OCI-LY3 (cell line): ENCODE data around the gene PTPRN2.

Source experiments
- H2AFZ ChIP-seq: fragments of 200-600, 300-600 bp; shearing (Covaris generic); 2 replicates; pipeline ENCODE4 v1.6.0; 2014; ENCODE audit warnings: antibody characterized with exemption, low read depth, low read length
- H3K27ac ChIP-seq: fragments of 200-600, 300-600 bp; sonication (generic); 2 replicates; pipeline ENCODE4 v1.5.1; 2014; ENCODE audit warnings: mild to moderate bottlenecking, low read length, moderate library complexity, mixed read lengths
- H3K27me3 ChIP-seq: fragments of 200-600, 300-600 bp; sonication (generic); 2 replicates; pipeline ENCODE4 v1.6.1; 2014; ENCODE audit warnings: low read depth, low read length, mixed read lengths
- H3K36me3 ChIP-seq: fragments of 200-600, 300-600 bp; sonication (generic); replicated peaks from 2 replicates; pipeline ENCODE3; 2014; ENCODE audit warnings: low read depth, low read length, mixed read lengths
- H3K4me1 ChIP-seq: fragments of 300-600, 200-600 bp; sonication (generic); 2 replicates; pipeline ENCODE4 v1.6.1; 2014; ENCODE audit warnings: low read length, mixed read lengths
- H3K4me2 ChIP-seq: fragments of 200-600, 300-600 bp; sonication (generic); 2 replicates; pipeline ENCODE4 v1.6.1; 2014; ENCODE audit warnings: low read length, mixed read lengths
- H3K4me3 ChIP-seq: fragments of 300-600, 200-600 bp; sonication (generic); 2 replicates; pipeline ENCODE4 v1.5.1; 2014; ENCODE audit warnings: antibody characterized with exemption, mild to moderate bottlenecking, low read length, moderate library complexity
- H3K79me2 ChIP-seq: fragments of 300-600, 200-600 bp; shearing (Covaris generic); 2 replicates; pipeline ENCODE4 v1.6.1; 2014; ENCODE audit warnings: mild to moderate bottlenecking, low read length, mixed read lengths
- H3K9ac ChIP-seq: fragments of 300-600, 200-600 bp; shearing (Covaris generic); 2 replicates; pipeline ENCODE4 v1.6.0; 2014; ENCODE audit warnings: mild to moderate bottlenecking, low read length, moderate library complexity
- H3K9me3 ChIP-seq: fragments of 200-600, 300-600 bp; shearing (Covaris generic); 2 replicates; pipeline ENCODE4 v1.6.1; 2014; ENCODE audit warnings: low read length, mixed read lengths; ENCODE audit not compliant: insufficient read depth
- H4K20me1 ChIP-seq: fragments of 200-600, 300-600 bp; sonication (generic); 2 replicates; pipeline ENCODE4 v1.6.1; 2016; ENCODE audit warnings: low read length, mixed read lengths; ENCODE audit not compliant: insufficient read depth
- CTCF ChIP-seq: fragments of 200-600, 300-600 bp; sonication (generic); IDR thresholded peaks from 2 replicates; pipeline ENCODE4 v1.5.1; 2014; ENCODE audit warnings: antibody characterized with exemption, low read length, low read depth
- EZH2phosphoT487 ChIP-seq: fragments of 200-600 bp; shearing (Covaris generic); IDR thresholded peaks from 2 replicates; pipeline ENCODE4 v1.6.1; 2018; ENCODE audit warnings: antibody characterized with exemption, mixed run types, low read depth

The PTPRN2 gene

GRCh38 chr7:158590181-158590530 lies 2.5 kb upstream of the PTPRN2 start:
- Histone ChIP-seq H3K4me1 (no peaks in the 10 kb centered on the region), H3K9me3 (no peaks in the 10 kb centered on the region), H3K79me2 (no peaks in the 10 kb centered on the region), H2AFZ (no peak overlapping the region), H4K20me1 (no peaks in the 10 kb centered on the region), H3K27me3 (no peaks in the 10 kb centered on the region), H3K4me2 (no peak overlapping the region), H3K4me3 (no peak overlapping the region), H3K36me3 (no peaks in the 10 kb centered on the region), H3K27ac (no peak overlapping the region), H3K9ac (no peak overlapping the region)
- TF ChIP-seq CTCF = no peak
- TF ChIP-seq EZH2phosphoT487 = no peak

GRCh38 chr7:158589653-158590052 lies 2.0 kb upstream of the PTPRN2 start:
- TF ChIP-seq EZH2phosphoT487 (no peak), CTCF (no peak)
- no peaks in the 10 kb centered on the region for H4K20me1 ChIP-seq
- H2AFZ ChIP-seq = no peak overlapping the region
- no peaks in the 10 kb centered on the region for H3K27me3 ChIP-seq
- H3K4me3 ChIP-seq = no peak overlapping the region
- no peaks in the 10 kb centered on the region for H3K36me3 ChIP-seq
- no peaks in the 10 kb centered on the region for H3K79me2 ChIP-seq
- H3K9me3 ChIP-seq = no peaks in the 10 kb centered on the region
- no peaks in the 10 kb centered on the region for H3K4me1 ChIP-seq
- no peak overlapping the region for H3K4me2 ChIP-seq
- H3K27ac ChIP-seq = no peak overlapping the region
- H3K9ac ChIP-seq = no peak overlapping the region

- no peak overlapping the region for H3K9ac ChIP-seq
- H3K4me1 ChIP-seq = no peaks in the 10 kb centered on the region
- no peak overlapping the region for H3K4me3 ChIP-seq
- no peak overlapping the region for H3K27ac ChIP-seq
- no peak overlapping the region for H2AFZ ChIP-seq
- no peaks in the 10 kb centered on the region for H3K9me3 ChIP-seq
- no peak for TF ChIP-seq EZH2phosphoT487
- TF ChIP-seq CTCF = no peak
- H3K4me2 ChIP-seq = no peak overlapping the region
- H4K20me1 ChIP-seq = no peaks in the 10 kb centered on the region
- no peaks in the 10 kb centered on the region for H3K36me3 ChIP-seq
- H3K79me2 ChIP-seq = no peaks in the 10 kb centered on the region
- H3K27me3 ChIP-seq = no peaks in the 10 kb centered on the region
Observed at GRCh38 chr7:158588878-158589442, 1.3 kb upstream of the PTPRN2 start.

- H2AFZ ChIP-seq = no peak overlapping the region
- H3K9me3 ChIP-seq = no peaks in the 10 kb centered on the region
- no peak overlapping the region for H3K9ac ChIP-seq
- no peak overlapping the region for H3K4me3 ChIP-seq
- H3K36me3 ChIP-seq = no peaks in the 10 kb centered on the region
- no peak overlapping the region for H3K27ac ChIP-seq
- TF ChIP-seq CTCF = no peak
- no peak for TF ChIP-seq EZH2phosphoT487
- H3K27me3 ChIP-seq = no peaks in the 10 kb centered on the region
- H3K4me1 ChIP-seq = no peaks in the 10 kb centered on the region
- no peak overlapping the region for H3K4me2 ChIP-seq
- no peaks in the 10 kb centered on the region for H3K79me2 ChIP-seq
- H4K20me1 ChIP-seq = no peaks in the 10 kb centered on the region
Observed at GRCh38 chr7:158588085-158588877, 658 bp upstream of the PTPRN2 start.
